Measurements from ENCODE around the gene FRMD1. TPM values are rescaled to one million over a fixed set of nuclear protein-coding genes. Genes with fewer than 3 reads are reported as not detected.
"Not testable (repeated sequence)": the region's sequence is repeated elsewhere in the genome, so short reads cannot be mapped to it uniquely, and the experiment has no call there.

Gene FRMD1
- total and polyA plus RNA-seq, 8 donors: 0.02 to 0.15 TPM; not detected in 6

GRCh38 chr6:168081858-168082546 is 3.0 kb upstream of the FRMD1 start:
- no peaks in the 10 kb centered on the region for H3K27me3 ChIP-seq
- H3K9me3 ChIP-seq: no peaks in the 10 kb centered on the region
- no peak for FAIRE-seq
- intact Hi-C loops (cut with DNase I): no loop called here
- no peak overlapping the region for H3K4me3 ChIP-seq
- no peak for DNase-seq
- WGBS, 2 donors: 78 to 81% methylated on average over 26 of the region's 26 CpGs
- no peaks in the 10 kb centered on the region for H3K36me3 ChIP-seq
- H3K27ac ChIP-seq: no peak overlapping the region
- TF ChIP-seq CTCF (IDR thresholded peaks at IDR 0.05): no peak
- no peak for ATAC-seq
- H3K4me1 ChIP-seq: no peaks in the 10 kb centered on the region

DNA sequence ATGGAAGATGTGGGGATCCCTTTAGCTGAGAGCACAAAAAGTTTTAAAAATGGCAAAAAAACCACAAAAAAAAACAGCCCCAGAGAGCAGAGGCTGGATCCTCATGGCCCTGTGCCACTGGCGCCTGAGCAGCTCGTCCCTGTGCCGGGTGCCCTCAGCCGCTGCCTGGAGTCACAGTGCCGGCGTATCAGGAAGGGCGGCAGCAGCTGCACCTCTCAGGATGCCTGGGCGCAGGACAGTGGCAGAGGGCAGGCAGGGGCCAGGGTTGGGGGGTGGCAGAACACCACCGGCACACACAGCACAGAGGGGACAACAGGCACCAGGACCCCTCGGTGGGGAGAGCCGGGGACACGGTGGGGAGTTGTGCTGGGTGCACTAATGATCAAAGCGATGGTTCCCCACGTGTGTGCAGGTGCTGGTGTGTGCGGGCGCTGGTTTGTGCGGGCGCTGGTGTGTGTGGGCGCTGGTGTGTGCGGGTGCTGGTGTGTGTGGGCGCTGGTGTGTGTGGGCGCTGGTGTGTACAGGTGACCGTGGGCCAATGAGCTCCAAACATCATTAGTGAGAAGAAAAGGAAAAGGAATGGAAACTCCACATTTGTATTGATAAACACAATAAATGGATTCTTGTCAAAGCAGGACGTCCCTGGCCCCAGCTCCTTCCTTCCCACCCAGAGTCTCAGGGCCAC is 1.5 kb upstream of the FRMD1 start:
- no peaks in the 10 kb centered on the region for H3K36me3 ChIP-seq

GRCh38 chr6:168078175-168078942 is 653 bp downstream of the FRMD1 start:
- intact Hi-C loops (cut with DNase I): no loop called here
- no peak for TF ChIP-seq CTCF (IDR thresholded peaks at IDR 0.05)
- DNase-seq (no peak), ATAC-seq (no peak), FAIRE-seq (no peak)
- Histone ChIP-seq H3K27ac (no peak overlapping the region), H3K27me3 (no peaks in the 10 kb centered on the region), H3K9me3 (no peaks in the 10 kb centered on the region), H3K4me1 (no peaks in the 10 kb centered on the region), H3K4me3 (no peak overlapping the region), H3K36me3 (no peaks in the 10 kb centered on the region)
- 63 to 72% methylated on average over 21 of the region's 21 CpGs for WGBS, 2 donors

More for the DNA sequence above, 1.5 kb upstream of the FRMD1 start:
- Histone ChIP-seq H3K4me1 (no peaks in the 10 kb centered on the region), H3K27ac (no peak overlapping the region), H3K4me3 (no peak overlapping the region), H3K9me3 (no peaks in the 10 kb centered on the region), H3K27me3 (no peaks in the 10 kb centered on the region)
- no peak for TF ChIP-seq CTCF (IDR thresholded peaks at IDR 0.05)
- 87 to 88% methylated on average over 24 of the region's 24 CpGs for WGBS, 2 donors
- no peak for FAIRE-seq
- no peak for ATAC-seq
- intact Hi-C loops (cut with DNase I): no loop called here
- no peak for DNase-seq

DNA sequence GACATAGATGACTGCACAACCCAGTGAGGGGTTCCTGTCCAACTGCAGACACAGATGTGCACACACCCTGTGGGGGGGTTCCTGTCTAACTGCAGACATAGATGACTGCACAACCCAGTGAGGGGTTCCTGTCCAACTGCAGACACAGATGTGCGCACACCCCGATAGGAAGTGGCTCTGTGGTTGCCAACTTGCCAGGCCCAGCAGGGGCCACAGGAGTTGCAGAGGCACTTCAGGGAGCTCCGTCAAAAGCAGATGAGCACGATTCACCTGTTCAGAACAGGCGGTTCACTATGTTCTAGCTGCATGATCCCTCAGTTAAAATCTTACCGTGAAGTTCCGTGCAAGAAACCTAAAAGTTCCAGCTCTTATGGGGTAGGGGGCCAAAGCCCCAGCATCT is 1.6 kb downstream of the FRMD1 start:
- H3K36me3 ChIP-seq; H3K4me1 ChIP-seq; FAIRE-seq; ATAC-seq; H3K27ac ChIP-seq; H3K4me3 ChIP-seq; DNase-seq; intact Hi-C loops (cut with DNase I); H3K9me3 ChIP-seq; H3K27me3 ChIP-seq: not testable (repeated sequence)
- 89 to 92% methylated on average over 7 of the region's 7 CpGs for WGBS, 2 donors

DNA sequence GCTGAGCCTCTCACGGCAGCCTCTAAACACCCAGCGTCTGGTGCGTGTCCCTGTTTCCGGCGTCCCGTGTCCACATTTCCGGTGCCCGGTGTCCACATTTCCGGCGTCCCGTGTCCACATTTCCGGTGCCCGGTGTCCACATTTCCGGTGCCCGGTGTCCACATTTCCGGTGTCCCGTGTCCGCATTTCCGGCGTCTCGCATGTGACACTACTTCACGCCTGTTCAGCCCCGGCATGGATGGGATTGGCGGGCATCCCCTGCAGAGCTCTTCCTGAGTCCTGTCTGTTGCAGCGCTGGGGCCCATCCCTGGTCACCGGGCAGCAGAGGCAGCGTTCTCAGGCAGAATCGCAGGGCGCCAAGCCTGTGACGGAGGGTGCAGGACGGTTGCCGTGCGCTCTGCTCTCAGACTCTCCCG is 3.2 kb downstream of the FRMD1 start:
- Histone ChIP-seq H3K27ac (no peak overlapping the region), H3K4me3 (no peak overlapping the region), H3K36me3 (no peaks in the 10 kb centered on the region), H3K4me1 (no peaks in the 10 kb centered on the region), H3K9me3 (no peaks in the 10 kb centered on the region), H3K27me3 (no peaks in the 10 kb centered on the region)
- TF ChIP-seq CTCF (IDR thresholded peaks at IDR 0.05): no peak
- WGBS, 2 donors: 85 to 86% methylated on average over 24 to 34 of the region's 34 CpGs
- intact Hi-C loops (cut with DNase I): no loop called here
- ATAC-seq (no peak), FAIRE-seq (no peak), DNase-seq (no peak)

All from pancreas (tissue), 10 donors.